SK-N-SH treated with all-trans-retinoic acid at 6 μM for 48 hours (cell line): ENCODE data around the gene JAML.

ENCODE experiments used
- ATAC-seq: fragments of 200-7000 bp; cut with Tn5 transposase; 3 replicates; pipeline ENCODE4 v1.9.1; 2020; ENCODE audit warnings: mild to moderate bottlenecking, moderate library complexity
- BACH2 ChIP-seq: fragments of 250-450 bp; sonication (Bioruptor Pico); IDR thresholded peaks from 2 replicates; pipeline ENCODE4 v1.9.0; 2021; ENCODE audit warnings: mild to moderate bottlenecking, borderline replicate concordance
- CREB5 ChIP-seq: fragments of 250-450 bp; sonication (Bioruptor Pico); IDR thresholded peaks from 2 replicates; pipeline ENCODE4 v1.5.1; 2020; ENCODE audit warnings: low read depth, mild to moderate bottlenecking, moderate library complexity
- CSDC2 ChIP-seq: fragments of 250-450 bp; sonication (Bioruptor Pico); IDR thresholded peaks from 2 replicates; pipeline ENCODE4 v1.5.0; 2020; ENCODE audit warnings: mild to moderate bottlenecking, moderate library complexity
- CSRNP3 ChIP-seq: fragments of 250-450 bp; sonication (Bioruptor Pico); IDR thresholded peaks from 2 replicates; pipeline ENCODE4 v1.5.1; 2021; ENCODE audit warnings: mild to moderate bottlenecking, moderate library complexity
- ESRRG ChIP-seq: fragments of 250-450 bp; sonication (Bioruptor Pico); IDR thresholded peaks from 2 replicates; pipeline ENCODE4 v1.6.1; 2021; ENCODE audit warnings: mild to moderate bottlenecking
- GLIS3 ChIP-seq: fragments of 250-450 bp; sonication (Bioruptor Pico); IDR thresholded peaks from 2 replicates; pipeline ENCODE4 v1.5.0; 2020; ENCODE audit warnings: mild to moderate bottlenecking, moderate library complexity
- ISL1 ChIP-seq: fragments of 250-450 bp; sonication (Bioruptor Pico); IDR thresholded peaks from 2 replicates; pipeline ENCODE4 v2.1.2; 2022; ENCODE audit warnings: mild to moderate bottlenecking, moderate library complexity
- PATZ1 ChIP-seq: fragments of 250-450 bp; sonication (Bioruptor Pico); IDR thresholded peaks from 2 replicates; pipeline ENCODE4 v1.8.0; 2020; ENCODE audit warnings: mild to moderate bottlenecking, moderate library complexity, borderline replicate concordance
- POU6F1 ChIP-seq: fragments of 250-450 bp; sonication (Bioruptor Pico); IDR thresholded peaks from 2 replicates; pipeline ENCODE4 v1.8.0; 2021; ENCODE audit warnings: low read depth, mild to moderate bottlenecking, moderate library complexity, borderline replicate concordance
- PPARA ChIP-seq: fragments of 250-450 bp; sonication (Bioruptor Pico); IDR thresholded peaks from 2 replicates; pipeline ENCODE4 v1.5.0; 2020; ENCODE audit warnings: mild to moderate bottlenecking, borderline replicate concordance
- RARB ChIP-seq: fragments of 250-450 bp; sonication (Bioruptor Pico); IDR thresholded peaks from 2 replicates; pipeline ENCODE4 v1.8.0; 2021; ENCODE audit warnings: mild to moderate bottlenecking, moderate library complexity
- SNAI2 ChIP-seq: fragments of 250-450 bp; sonication (Bioruptor Pico); IDR thresholded peaks from 2 replicates; pipeline ENCODE4 v1.5.0; 2020; ENCODE audit warnings: mild to moderate bottlenecking, moderate library complexity
- TCF4 ChIP-seq: fragments of 250-450 bp; sonication (Bioruptor Pico); IDR thresholded peaks from 2 replicates; pipeline ENCODE4 v1.8.0; 2021; ENCODE audit warnings: mild to moderate bottlenecking, moderate library complexity, borderline replicate concordance
- TSHZ2 ChIP-seq: fragments of 250-450 bp; sonication (Bioruptor Pico); IDR thresholded peaks from 2 replicates; pipeline ENCODE4 v1.5.0; 2020; ENCODE audit warnings: mild to moderate bottlenecking, moderate library complexity
- ZC3H10 ChIP-seq: fragments of 250-450 bp; sonication (Bioruptor Pico); IDR thresholded peaks from 2 replicates; pipeline ENCODE4 v1.5.1; 2021; ENCODE audit warnings: mild to moderate bottlenecking, moderate library complexity
- ZFP3 ChIP-seq: fragments of 250-450 bp; sonication (Bioruptor Pico); IDR thresholded peaks from 2 replicates; pipeline ENCODE4 v1.5.0; 2020; ENCODE audit warnings: mild to moderate bottlenecking, moderate library complexity
- ZNF565 ChIP-seq: fragments of 450-650 bp; formaldehyde crosslinking; conservative IDR thresholded peaks from 2 replicates; pipeline ENCODE4 v1.5.0; 2020; ENCODE audit warnings: low read depth, mild to moderate bottlenecking, moderate library complexity
- ZNF70 ChIP-seq: fragments of 450-650 bp; formaldehyde crosslinking; IDR thresholded peaks from 2 replicates; pipeline ENCODE4 v1.5.0; 2020; ENCODE audit warnings: mild to moderate bottlenecking, moderate library complexity
- ZNF8 ChIP-seq: fragments of 450-650 bp; formaldehyde crosslinking; IDR thresholded peaks from 2 replicates; pipeline ENCODE4 v1.5.0; 2020; ENCODE audit warnings: mild to moderate bottlenecking, moderate library complexity

JAML gene

GRCh38 chr11:118260353-118260752, 35.5 kb upstream of the JAML start:
- no peak for ATAC-seq
- TF ChIP-seq ZC3H10 (CRISPR knock-in tag) (no peak), CREB5 (CRISPR knock-in tag) (no peak), TCF4 (no peak), ZNF8 (CRISPR knock-in tag) (no peak), CSDC2 (CRISPR knock-in tag) (no peak), ISL1 (no peak), ESRRG (CRISPR knock-in tag) (no peak), PATZ1 (CRISPR knock-in tag) (no peak), GLIS3 (CRISPR knock-in tag) (no peak), POU6F1 (CRISPR knock-in tag) (no peak)

GRCh38 chr11:118259138-118259537, 34.3 kb upstream of the JAML start:
- ATAC-seq = no peak
- TF ChIP-seq ISL1 = no peak
- no peak for TF ChIP-seq ZC3H10 (CRISPR knock-in tag)
- no peak for TF ChIP-seq TSHZ2 (CRISPR knock-in tag)
- no peak for TF ChIP-seq ZFP3
- no peak for TF ChIP-seq RARB (CRISPR knock-in tag)
- TF ChIP-seq POU6F1 (CRISPR knock-in tag) = no peak
- no peak for TF ChIP-seq ZNF565 (CRISPR knock-in tag)
- TF ChIP-seq SNAI2 (CRISPR knock-in tag) = no peak
- TF ChIP-seq PPARA (CRISPR knock-in tag) = no peak
- no peak for TF ChIP-seq ZNF70

GRCh38 chr11:118258410-118258809, 33.6 kb upstream of the JAML start:
- no peak for ATAC-seq
- TF ChIP-seq TCF4 = no peak
- no peak for TF ChIP-seq ESRRG (CRISPR knock-in tag)
- no peak for TF ChIP-seq BACH2 (CRISPR knock-in tag)
- TF ChIP-seq CREB5 (CRISPR knock-in tag) = no peak
- TF ChIP-seq ZC3H10 (CRISPR knock-in tag) = no peak
- TF ChIP-seq CSDC2 (CRISPR knock-in tag) = no peak
- TF ChIP-seq RARB (CRISPR knock-in tag) = no peak
- no peak for TF ChIP-seq PATZ1 (CRISPR knock-in tag)
- TF ChIP-seq PPARA (CRISPR knock-in tag) = no peak
- no peak for TF ChIP-seq ISL1
- no peak for TF ChIP-seq CSRNP3
- no peak for TF ChIP-seq TSHZ2 (CRISPR knock-in tag)
- no peak for TF ChIP-seq ZFP3
- no peak for TF ChIP-seq GLIS3 (CRISPR knock-in tag)
